ENCODE measurements around the gene ZNF200.
A peak's percentile ranks its signal among the peaks of the same experiment; 100 is the strongest.
"Not testable (repeated sequence)": the region's sequence is repeated elsewhere in the genome, so short reads cannot be mapped to it uniquely, and the experiment has no call there.

ZNF200 gene, protein sequence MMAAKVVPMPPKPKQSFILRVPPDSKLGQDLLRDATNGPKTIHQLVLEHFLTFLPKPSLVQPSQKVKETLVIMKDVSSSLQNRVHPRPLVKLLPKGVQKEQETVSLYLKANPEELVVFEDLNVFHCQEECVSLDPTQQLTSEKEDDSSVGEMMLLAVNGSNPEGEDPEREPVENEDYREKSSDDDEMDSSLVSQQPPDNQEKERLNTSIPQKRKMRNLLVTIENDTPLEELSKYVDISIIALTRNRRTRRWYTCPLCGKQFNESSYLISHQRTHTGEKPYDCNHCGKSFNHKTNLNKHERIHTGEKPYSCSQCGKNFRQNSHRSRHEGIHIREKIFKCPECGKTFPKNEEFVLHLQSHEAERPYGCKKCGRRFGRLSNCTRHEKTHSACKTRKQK

DNA sequence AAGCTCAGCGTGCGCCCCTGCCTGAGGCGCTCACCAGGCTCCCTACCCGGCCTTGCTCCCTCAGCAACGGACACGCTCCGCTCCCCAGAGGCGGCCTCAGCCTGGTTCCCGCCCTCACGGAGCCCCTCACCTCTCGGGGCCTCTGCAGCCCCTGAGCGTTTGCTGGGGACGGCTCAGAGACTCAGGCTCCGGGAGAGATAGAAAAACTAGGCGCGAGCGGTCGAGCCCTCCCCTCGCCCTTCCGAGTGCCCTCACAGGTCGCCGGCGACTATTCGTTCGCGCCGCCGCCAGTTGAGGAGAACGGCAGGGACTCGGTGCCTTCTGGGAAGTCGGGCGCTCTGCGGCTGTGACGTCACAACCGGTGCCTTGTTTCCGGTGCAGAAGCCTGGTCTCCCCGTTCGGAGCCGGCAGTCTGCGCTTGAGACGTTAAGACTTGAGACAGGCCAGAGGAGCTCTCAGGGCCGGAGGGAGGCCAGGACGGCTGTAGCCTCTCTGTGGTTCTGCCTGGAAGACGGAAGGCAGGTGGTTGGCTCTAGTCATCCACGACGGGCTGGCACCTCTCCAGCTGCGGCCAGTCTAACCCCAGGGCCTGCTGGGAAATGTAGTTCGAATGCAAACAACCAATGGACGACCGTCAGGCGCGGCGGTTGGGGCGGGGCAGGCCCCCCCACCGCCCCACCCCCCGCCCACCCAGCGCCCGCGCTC is at the start of gene ZNF200:
Gene ZNF200, minus strand, starts transcription at position 302 of the 705 bp plus-strand sequence. CDS start 1,403 bp downstream, outside the sequence.
- DNase-seq, result peak; percentile 94 to 96

DNA sequence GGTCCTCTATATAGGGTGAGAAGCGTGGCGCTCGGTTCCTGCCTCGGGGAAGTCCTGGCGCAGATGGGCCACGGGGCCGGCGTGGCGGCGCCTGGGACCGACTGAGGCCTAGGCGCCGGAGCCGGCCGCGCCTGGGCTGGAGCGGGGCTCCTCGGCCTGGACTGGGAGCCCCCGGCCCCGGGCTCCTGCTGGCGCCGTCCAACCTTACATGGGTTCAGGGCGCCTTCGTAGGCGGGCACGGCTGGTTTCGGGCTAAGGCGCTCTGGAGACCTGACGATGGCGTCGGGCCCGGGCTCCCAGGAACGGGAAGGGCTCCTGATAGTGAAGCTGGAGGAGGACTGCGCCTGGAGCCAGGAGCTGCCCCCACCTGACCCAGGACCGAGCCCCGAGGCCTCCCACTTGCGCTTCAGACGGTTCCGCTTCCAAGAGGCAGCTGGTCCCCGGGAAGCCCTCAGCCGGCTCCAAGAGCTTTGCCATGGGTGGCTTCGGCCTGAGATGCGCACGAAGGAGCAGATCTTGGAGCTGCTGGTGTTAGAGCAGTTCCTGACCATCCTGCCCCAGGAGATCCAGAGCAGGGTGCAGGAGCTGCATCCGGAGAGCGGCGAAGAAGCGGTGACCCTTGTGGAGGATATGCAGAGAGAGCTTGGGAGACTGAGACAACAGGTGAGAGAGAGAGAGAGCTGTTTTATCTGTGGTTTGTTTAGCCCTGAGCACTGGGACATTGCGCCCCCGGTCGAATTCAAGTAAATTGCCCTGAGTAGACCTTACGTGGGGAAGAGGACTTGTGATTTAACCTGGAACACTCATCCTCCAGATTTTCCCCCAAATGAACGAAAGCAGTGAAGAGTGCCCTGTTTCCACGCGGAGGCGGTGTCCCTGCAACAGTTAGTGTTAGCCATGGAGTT is 48.8 kb upstream of the ZNF200 start:
- peak in 1 of 2 experiments; percentile 33 for DNase-seq

DNA sequence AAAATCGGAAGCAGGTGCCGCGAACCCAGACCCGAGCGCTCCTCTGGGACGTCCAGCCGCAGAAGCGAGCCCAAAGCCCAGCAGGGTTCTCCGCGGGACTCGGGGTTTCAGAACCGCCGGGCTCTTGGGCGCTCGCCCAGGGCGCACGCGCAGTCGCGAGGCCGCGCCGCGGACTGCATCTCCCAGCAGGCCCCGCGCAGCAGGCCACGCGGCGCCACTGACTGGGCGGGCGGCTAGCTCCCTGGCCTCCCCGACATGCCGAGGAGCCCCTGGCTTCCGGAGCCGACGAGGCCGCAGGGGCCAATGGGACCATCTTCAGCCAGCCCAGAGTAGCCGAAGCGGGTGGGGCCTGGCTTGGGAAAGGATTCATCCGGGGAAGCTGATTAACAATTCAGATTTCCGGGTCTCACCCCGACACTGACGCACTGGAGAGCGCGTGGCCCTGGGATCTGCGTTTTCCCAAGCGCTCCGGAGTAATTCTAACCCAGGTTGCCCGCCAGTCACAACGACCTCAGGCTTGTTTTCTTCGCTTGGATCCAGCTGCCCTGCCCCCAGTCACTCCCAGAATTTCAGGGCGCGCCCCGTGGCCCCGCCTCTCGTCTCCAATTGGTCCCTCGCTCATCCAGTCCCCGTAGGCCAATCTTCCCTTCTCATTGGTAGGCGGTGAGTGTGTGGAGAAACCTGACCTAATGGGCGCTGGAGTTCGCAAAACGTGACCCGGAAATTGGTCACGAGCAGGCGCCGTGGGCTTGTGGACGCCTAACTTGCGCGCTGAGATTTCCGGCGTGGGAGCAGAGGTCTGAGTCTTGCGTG is 48.0 kb upstream of the ZNF200 start, which contains the start of gene ZNF263:
Gene ZNF263, plus strand, starts transcription at position 762 of the 813 bp plus-strand sequence. CDS start 328 bp downstream, outside the sequence.
- DNase-seq, result peak; percentile 94 to 95

DNA sequence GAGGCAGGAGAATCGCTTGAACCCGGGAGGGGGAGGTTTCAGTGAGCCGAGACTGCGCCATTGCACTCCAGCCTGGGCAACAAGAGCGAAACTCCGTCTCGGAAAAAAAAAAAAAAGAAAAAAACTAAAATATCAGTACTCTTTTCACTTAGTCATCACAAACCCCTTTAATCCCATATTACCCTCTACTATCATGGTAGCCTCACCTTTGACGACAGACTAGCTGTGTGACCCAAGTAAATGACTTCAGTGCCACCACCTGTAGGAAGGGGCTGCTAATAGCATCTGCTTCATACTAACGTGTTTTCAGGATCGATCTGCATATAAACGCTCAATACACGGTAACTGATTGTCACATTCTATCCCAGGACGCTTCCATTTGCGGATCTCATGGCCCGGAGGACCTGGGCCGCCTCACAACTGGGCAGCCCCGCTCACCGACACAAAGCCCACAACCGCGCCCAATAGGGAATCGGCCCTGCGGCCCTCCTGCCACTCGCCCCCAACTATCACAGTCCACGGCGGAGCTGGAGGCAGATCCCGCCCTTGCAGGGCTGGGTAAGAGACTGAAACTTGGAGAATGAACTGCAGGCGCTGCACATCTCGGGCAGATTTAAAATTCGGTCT is 47.3 kb upstream of the ZNF200 start:
- DNase-seq, result no peak

DNA sequence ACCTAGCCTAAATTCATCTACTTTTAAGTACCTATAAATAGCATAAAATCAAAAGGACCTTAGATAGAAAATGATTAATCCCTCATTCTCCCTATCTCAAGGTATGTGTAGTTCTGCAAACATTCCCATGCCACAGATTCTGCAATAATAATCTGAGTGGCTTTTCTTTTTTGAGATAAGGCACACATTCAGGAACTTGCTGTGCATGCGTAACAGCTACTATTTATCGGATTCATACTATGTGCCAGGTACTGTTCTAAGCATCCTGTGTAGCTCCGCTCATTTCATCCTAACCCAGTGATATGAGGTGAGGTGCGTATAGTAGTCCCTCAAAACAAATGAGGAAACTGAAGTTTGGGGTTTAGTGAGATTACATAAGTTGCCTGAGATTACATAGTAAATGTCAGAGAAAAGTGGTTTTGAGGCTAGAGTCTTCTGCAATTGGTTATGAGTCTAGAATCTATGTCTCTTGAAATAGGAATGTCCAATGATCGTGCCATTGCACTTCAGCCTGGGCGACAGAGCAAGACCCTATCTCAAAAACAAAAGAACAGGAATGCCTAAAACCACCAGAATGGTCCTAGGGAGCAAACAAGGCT is 46.4 kb upstream of the ZNF200 start:
- DNase-seq, result no peak

DNA sequence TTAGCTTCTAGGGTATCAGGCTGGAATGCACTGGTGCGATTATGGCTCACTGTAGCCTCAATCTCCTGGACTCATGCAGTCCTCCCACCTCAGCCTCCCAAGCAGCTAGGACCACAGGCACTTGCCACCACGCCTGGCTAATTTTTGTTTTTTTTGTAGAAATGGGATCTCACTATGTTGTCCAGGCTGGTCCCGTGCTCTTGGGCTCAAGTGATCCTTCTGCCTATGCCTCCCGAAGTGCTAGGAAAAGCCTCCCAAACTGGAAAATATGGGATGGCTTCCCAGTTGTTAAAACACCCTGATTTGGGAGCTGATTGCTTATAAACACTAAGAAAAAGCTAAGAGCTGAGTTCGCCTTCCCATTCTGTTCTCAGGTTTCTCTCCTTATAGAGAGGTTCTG is 41.7 kb upstream of the ZNF200 start:
- no peak for DNase-seq

DNA sequence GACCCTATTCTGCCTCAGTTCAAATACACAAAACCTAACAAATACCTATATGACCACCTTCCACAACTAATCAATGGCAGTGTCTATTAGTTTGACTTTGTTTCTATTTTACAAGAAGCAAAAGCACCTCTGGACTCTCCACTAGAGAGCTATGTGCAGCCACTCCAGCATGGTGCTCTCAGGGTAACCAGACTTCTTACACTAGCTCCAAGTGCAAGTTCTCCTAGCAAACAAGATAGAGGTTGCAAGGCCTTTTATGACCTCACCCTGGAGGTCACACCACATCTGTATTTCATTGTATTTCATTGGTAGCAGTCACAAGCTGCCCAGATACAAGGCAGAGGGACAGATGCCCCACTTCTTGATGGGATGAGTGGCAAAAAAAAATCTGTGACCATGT is 40.0 kb upstream of the ZNF200 start:
- DNase-seq, result no peak

DNA sequence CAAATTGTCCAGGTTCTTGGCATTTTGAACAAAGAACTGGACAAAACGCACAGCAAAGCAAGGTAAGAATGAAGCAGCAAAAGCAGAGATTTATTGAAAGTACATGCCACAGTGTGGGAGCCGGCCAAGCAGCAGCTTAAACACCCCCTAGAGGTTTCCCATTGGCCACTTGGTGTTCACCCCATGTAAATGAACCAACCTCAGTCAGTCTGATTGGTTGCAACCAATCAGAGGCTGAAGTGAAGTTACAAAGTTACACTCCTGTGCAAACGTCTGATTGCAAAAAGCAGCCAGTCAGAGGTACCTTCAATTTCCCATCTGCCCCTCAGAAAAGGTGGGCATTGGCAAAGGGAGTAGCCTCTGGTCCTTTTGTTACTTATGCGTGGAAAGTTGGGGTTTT is 39.5 kb upstream of the ZNF200 start:
- DNase-seq, result no peak

DNA sequence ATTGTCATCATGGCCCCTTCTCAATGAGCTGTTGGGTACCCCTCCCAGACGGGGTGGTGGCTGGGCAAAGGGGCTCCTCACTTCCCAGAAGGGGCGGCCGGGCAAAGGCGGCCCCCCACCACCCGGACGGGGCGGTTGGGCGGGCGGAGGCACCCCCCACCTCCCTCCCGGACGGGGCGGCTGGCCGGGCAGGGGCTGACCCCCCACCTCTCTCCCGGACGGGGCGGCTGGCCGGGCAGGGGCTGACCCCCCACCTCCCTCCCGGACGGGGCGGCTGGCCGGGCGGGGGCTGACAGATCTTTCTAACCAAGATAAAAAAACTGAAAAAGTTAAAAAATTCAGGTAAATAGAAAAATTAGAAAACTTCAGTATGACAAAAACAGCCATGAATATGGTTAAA is 36.3 kb upstream of the ZNF200 start:
- DNase-seq, result not testable (repeated sequence)

DNA sequence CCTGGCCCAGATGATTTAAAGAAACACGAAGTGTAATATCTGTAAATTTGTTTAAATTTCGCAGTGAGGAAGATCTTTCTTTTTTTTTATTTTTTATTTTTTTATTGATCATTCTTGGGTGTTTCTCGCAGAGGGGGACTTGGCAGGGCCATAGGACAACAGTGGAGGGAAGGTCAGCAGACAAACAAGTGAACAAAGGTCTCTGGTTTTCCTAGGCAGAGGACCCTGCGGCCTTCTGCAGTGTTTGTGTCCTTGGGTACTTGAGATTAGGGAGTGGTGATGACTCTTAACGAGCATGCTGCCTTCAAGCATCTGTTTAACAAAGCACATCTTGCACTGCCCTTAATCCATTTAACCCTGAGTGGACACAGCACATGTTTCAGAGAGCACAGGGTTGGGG is 35.8 kb upstream of the ZNF200 start:
- not testable (repeated sequence) for DNase-seq

DNA sequence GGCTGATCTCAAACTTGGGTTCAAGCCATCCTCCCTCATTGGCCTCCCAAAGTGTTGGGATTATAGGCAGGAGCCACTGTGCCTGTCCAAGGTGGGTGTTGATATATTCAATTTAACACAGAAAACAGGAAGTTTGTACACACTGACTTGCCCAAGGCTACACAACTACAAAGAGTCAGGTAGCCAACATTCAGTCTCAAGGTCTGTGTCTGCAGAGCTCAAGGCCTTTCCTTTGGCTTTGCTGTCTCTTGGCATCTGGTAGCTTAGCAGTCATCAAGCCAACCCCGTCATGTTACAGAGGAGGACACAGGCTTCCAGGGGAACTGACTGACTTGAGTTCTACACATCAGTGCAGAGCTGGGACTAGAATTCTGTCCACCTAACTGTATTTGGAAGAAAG is 33.3 kb upstream of the ZNF200 start:
- no peak for DNase-seq

DNA sequence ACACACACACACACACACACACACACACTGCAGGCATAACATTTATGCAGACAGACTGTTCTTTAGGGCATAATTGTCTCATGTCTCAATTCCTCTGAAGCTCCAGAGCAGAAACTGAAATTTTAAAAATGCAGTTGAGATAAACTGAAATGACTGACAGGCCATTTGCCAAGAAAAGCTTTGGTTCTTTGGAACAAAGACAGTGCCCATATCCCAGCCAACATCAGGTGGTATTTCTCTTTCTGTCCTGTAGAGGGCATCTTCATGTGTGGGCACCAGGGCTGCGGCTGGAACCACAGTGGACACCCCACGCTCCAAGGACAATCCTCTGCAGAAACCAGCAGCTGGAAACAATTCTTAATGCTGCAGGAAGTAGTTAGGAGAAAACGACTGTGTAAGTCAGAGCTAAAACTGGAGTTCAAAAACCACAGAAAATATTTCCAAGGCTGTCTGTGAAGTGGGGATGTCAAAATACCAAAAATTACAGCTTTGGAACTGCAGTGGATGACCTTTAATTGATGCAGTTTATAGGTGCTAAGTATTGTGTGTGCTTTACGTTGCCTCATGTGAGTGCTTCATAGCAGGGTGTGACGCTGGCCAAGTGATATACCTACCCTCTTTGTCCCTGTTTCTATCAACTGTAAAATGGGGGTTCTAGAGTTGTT is 32.0 kb upstream of the ZNF200 start:
- DNase-seq, result no peak

DNA sequence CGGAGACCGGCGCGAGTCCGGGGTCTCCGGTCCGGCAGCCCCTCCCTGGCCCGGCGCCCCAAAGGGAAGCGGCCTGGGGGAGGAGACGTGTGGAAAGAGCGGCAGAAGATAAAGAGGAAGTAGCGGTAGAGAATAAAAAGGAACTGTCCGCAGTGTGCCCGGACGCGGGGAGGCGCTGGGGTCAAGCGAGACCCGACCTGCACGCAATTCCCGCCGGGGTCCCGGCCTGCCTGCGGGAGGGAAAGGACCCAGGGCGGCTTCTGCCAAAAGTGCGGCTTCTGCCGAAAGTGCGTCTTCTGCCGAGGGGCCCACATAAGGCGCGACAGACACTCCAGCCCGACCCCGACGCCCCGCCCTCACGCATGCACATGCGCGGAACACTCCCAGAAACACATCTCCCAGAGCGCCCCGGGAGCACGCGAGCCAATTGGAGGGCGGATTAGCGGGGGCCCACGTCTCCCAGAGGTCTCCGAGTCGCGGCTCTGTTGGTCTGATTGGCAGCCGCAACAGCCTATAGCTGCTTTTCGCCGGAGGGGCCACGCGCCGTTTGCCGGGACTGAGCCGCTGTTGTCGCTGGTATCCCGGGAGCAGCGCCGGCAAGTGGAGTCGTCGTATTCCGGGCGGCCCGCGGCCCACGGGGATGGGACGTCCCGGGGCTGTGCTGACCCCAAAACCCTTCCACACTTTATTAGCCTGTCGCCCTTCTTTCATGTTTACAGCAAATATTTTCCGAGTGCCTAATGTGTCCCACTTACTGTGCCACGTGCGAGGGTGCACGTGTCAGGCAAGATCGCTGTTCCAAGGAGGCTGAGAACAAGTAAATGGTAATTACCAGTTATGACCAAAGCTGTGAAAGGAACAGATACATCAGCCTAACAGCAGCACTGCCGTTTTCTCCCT is 29.4 kb upstream of the ZNF200 start:
- peak; percentile 97 to 98 for DNase-seq

DNA sequence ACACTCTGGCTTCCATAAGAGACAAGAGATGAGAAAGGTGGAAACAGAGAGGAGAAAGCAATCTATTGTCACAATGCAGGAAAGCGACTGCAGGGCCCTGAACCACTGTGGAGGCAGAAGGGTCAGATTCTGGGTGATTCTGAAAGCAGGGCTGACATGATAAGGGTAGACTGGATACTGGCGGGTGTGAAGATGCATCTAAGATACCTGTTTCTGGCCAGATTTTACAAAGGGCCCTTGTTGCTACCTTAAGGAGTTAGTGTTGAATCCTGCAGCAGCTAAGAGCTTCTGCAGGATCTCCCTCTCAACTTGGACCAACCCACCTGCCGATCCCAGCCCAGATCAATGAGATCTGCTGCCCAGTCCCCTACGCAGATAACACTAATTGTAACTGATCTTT is 27.6 kb upstream of the ZNF200 start:
- no peak for DNase-seq

DNA sequence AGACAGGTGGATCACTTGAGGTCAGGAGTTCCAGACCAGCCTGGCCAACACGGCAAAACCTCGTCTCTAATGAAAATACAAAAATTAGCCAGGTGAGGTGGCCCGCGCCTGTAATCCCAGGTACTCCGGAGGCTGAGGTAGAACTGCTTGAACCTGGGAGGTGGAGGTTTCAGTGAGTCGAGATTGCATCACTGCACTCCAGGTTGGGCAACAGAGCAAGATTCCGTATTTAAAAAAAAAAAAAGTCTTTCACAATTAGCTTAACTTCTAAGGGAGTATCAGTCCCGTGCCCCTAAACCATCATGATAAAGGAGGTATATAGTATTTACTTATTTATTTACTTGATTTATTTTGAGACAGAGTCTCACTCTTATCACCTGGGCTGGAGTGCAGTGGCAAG is 24.9 kb upstream of the ZNF200 start:
- no peak for DNase-seq

DNA sequence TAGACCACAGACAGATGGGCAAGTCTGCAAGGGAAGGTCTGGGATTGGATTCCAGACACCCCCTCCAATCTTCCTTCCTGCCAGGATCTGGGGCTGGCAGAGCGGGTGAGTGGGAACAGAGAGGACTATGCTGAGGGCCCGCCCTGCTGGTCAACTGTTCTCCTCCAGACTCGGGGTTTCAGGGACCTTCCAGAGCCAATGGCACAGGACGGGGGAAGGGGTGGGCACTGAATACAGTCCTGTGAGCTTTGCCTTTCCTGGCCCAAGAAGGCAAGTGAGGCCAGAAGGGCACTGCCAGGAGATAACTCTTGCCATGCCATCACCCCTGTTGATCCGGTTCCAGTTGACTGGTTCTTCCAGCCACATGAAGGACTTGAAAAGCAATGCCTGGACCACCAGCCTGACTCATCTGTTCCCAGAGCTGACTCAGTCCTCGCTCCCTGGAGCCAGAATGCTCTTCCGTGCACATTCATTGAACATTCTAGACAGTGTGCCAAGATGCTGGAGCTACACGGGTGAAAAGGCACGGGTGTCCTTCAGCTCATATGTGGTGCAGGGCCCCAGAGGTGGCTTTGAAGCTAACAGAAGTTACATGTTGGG is 22.0 kb upstream of the ZNF200 start:
- DNase-seq, result no peak

DNA sequence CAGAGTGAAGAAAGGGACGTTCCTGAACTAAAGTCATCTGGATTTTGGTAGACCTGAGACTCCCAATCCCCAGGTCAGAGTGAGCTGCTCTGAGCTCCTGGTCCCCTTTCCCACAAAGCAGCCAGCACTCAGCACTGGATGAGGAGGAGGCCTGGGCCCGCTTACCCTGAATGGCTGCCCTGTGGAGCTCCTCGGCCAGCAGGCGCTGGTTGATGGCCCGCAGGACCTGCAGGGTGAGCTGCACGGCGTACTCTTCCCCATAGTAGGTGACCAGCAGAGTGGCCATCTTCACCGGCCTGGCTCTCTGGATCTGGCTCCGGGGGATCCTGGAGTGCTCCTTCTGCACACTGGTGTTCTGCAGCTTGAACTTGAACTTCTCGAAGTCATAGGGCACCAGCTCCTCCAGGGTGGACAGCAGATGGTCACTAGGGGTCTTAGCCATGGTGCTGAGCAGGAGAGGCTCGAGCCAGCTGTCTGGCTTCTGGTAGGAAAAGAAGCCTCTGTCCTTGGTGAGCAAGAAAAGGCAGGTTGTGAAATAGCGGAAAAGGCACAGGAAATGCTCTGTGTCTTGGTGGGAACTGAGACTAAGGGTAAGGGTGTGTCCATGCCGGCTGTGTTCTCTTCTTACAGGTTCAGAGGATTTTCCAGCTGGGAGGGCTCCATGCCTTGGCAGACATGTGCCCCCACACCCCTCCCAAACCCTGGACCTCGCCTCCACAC is 21.3 kb upstream of the ZNF200 start, which contains the start of gene MEFV:
Gene MEFV, minus strand, starts transcription at position 488 of the 720 bp plus-strand sequence. Its CDS starts 46 bp downstream, at position 442.
- DNase-seq, result no peak

DNA sequence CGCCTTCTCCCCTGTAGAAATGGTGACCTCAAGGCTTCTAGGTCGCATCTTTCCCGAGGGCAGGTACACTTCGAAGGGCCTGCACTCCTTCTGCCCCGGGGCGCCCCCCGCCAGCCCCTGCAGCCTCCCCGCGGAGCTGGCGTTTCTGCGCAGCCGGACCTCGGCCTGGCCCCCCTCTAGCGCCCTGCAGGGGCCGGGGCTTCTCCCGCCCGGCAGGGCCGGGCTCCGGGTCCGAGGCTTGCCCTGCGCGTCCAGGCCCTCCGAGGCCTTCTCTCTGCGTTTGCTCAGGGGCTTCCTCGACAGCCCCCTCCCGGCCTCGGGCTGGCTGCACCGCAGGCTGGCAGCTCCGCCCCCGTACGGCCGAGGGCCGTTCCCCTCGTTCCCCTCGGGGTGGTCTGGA is 19.4 kb upstream of the ZNF200 start:
- no peak for DNase-seq
